H4 (cell line): ENCODE data around the gene SOCS3. TPM values are rescaled to one million over a fixed set of nuclear protein-coding genes. Genes with fewer than 3 reads are reported as not detected.

Experiments
- DNase-seq: peaks from one replicate; pipeline ENCODE4 v3.0.0-alpha.2; 2015; ENCODE audit warnings: low spot score
- total RNA-seq: library from RNA; depleted of rRNA; stranded (reverse); fragments of >200 nt; shearing (Covaris generic); gene quantifications from 2 replicates; pipeline ENCODE4 v1.2.3, GENCODE V29; 2014

The SOCS3 gene
- total RNA-seq, 1 experiment from 2014 or later = 29.2 TPM

DNA sequence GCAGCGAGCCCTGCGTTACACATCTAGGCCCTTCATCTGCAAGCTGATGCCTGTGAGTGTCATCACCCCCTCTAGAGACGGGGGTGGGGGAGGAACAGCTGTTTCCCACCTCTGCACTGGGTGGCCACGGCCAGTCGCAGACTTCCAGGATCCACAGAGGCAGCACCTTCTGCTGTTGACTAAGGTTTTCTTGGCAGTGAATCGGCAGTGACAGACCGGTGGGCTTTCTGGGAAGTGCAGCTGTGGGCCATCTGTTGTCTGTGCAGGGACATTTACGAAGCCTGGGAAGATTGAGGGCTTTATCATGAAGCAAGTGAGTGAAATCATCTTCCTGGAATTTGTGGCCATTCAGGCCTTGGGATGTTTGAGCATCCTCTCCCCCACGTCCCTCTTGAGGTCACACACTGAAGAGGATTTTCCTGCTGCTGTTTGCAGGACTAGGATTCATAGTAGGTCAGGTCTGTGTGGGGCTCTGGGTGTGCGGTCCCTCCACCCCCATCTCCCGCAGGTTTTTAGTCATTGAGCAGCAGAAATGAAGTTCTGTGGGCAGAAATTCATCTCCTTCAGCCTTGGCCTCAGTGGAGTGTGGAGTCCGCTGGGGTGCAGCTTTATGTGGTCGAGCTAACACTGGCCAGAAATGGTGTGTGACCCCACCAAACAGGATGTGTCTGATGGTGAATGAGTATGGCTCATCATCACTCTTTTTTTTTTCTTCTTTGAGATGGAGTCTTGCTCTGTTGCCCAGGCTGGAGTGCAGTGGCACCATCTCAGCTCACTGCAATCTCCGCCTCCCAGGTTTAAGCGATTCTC is 30.6 kb upstream of the SOCS3 start:
- peak; percentile 75 for DNase-seq

DNA sequence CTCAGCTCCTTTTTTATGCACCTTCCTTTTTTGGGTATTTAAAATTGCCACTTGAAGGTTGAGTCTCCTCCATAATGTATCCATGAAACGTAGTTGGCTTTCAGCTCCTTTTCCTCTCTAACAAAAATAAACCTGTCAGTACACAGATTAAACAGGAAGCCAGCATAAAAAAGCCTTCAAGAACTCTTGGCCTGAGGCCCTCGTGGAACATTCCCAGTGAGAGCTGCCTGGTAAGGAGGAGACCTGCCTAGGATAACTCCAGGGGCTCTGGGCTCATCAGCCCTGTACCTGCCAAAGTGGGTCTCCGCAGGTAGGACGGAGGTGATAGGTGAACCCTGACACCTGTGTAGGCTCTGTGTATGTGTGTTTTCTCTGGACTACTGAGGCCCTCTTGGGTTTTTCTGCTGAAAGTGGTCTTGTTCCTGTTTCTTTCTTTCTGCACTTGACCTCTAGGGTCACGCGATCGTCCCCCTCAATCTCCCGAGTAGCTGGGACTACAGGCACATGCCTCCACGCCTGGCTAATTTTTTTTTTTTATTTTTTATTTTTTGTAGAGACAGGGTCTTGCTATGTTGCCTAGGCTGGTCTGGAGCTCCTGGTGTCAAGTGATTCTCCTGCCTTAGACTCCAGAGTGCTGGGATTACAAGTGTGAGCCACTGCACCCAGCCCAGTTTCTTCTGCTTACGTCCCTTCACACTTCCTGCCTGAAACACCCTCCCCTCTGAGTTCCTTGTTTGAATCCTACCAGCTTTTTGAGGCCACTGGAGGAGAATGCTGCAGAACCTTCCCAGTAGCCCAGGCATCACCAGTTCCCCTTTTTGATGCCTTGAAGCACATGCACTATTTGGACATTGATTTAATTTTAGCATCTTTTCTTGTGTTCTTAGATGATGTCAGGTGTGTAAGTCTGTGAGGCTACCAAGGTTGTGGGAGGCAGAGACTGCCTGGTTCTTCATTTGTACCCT is 28.4 kb upstream of the SOCS3 start:
- no peak for DNase-seq

DNA sequence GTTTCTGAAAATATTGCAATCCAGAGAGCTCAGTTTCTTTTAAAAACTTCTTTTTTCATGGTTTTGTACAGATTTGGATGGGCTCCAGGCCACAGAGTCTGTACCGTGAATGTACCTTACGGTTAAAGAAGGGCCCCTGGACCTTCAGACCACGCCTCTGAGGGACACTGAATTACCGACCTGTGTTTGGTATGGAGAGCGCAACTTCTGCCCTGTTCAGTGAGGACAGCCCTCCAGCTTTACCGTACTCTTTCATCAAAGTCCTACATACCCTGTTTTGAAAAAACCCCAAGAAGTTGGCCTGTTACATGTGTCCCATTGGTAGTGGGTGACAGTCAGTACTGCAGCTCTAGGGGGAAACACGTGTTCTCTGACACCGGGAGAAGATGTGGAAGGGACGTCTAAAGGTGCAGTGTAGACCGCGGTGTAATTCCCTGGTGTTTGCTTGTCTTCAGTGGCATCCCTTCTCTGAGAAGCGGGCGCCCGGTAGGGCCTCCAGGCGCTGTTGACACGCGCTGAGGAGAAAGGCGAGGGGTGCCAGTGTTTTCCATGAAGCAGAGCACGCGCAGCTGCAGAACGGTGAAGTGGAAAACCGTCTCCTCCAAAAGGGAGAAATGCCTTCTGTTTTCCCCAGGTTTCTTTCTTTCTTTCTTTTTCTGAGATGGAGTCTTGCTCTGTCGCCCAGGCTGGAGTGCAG is 24.8 kb upstream of the SOCS3 start:
- DNase-seq = no peak

DNA sequence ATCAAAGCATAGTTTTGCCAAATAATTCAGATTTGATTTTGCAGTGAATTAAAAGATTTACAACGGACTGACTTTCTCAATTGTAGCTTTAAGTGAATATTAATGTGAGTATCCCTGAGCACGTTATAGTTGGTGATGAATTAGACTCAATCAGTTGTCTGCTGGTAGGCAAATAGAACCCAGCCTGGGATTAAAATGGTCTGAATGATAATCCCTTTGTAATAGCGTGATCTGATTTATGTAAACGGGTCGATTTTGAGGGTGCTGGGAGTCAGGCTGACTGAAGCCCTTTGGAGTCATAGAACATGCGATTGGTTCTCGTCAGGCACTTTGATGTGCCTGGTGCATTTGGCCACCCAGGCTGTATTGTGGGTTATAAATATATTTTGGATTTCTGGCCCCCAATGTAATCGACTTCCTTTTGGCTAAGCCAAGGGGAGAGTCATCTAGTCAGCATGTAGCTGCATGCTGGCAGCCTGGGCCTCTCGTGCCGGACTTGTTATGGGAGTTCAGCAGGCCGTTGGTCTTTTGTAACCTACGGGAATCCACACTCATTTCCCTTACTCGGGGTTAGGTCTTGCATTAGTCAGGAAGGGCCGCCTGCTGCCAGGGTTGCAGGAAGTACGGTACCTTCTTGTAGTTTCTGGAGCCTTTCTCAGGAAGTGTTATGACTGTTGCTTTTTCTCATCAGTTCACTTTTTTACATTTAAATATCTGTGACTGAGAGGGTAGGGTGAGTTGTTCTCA is 24.0 kb upstream of the SOCS3 start:
- no peak for DNase-seq

DNA sequence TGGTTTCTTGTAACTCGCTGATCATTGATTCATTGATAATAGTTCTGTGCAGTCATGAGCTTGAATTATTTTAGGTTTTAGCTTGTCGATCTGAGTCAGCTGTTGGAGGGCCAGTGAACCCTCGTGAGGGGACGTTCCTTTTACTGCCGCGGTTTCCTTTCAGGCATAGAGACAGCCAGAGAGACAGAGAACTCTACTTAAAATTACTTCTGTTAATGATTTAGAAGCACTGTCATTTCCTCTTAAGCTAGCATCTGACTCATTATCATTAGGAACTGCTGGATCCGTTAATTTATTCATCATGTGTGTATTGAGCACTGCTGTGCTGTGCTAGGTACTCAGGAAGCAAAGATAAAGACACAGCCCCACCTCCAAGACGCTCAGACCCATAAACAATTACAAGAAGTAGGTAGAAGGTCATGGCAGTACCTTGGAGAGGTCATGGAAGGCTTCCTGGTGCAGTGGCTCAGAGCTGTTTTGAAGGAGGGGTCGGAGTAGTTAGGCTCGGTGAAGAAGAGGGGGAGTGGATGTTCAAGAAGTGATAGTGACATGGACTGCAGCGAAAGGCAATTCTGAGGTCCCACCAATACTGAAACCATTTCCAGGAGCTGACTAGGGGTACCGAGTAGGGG is 21.8 kb upstream of the SOCS3 start:
- no peak for DNase-seq

DNA sequence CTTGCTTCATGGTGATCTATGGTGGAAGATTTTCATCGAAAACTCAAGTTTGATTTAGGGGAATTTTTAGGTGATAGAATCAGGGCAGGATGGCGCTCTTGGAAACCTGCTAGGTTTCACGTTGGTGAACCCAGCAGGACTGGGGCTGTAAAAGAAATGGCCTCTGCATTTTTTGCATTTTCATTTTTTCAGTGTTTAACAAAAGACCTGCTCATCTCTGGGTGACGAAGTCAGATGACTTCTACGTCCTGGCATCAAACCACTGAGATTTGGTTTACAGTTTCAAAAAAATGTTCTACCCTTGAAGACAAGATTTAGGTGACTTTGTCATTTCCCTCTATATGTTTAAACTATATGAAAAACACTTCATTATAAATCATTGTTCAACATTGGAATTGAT is 20.5 kb upstream of the SOCS3 start:
- DNase-seq = no peak

DNA sequence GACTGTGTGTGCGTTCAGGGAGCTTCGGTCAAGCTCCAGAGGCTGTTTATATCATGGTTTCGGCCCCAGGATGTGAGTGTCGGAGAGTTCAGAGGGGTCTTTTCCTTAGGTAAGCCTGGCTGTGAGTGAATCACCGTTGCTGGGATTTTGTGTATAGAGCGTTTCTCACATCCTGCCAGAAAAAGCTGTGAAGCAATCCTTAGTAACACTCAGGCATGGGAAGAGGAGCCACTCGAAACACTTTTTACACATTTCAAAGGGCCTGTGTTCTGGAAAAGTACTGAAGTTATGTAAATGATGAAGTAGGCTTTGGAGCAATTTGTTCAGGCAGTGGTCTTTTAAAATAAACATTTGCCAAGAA is 19.2 kb upstream of the SOCS3 start:
- DNase-seq = no peak

DNA sequence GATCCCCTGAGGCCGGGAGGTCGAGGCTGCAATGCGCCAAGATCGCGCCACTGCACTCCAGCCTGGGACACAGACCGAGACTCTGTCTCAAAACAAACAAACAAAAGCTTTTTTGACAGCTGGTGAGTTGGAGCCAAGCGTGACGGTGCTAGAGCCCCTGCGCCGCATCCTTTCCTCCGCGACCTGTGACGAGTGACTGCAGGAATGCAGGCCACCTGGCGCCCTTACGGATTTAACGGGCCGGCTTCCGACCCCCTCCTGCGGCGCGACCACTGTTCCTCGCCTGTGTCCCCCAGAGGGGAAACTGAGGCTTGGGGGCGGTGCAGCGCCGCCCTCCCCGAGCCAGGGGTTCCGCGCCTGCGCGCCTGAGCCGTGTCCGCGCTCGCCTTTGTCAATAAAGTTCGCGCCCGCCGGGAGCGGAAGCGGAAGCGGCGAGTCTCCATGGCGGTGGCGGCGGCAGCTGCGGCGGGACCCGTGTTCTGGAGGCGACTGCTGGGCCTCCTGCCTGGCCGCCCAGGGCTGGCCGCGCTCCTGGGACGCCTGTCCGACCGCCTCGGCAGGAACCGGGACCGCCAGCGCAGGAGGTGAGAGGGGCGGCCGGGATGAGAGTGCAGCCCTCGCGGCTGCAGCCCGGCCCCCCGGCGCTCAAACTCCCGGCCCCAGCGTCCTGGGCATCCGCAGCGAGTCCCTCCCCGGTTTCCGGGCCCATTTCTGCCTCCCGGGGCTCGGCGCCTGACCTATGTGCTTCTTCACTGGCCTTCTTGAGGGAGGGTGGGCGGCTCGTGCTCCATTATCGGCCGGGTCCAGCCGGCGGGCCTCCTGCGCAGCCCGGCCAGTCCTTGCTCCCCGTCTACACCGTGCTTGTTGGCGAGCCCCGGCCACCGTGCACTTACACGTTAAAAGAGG is 18.6 kb upstream of the SOCS3 start, which contains the start of gene PGS1:
Gene PGS1, plus strand, starts transcription at position 425 of the 906 bp plus-strand sequence. Its CDS starts 17 bp downstream, at position 442.
- peak; percentile 59 for DNase-seq

DNA sequence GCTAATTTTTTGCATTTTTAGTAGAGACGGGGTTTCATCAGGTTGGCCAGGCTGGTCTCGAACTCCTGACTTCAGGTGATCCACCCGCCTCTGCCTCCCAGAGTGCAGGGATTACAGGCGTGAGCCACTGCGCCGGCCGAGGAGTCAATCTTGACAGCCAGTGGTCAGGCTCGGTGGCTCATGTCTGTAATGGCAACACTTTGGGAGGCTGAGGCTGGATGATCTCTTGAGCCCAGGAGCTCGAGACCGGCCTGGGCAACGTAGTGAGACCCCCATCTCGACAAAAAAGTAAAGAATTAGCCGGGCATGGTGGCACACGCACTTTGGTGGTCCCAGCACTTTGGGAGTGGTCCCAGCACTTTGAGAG is 18.0 kb upstream of the SOCS3 start:
- no peak for DNase-seq

DNA sequence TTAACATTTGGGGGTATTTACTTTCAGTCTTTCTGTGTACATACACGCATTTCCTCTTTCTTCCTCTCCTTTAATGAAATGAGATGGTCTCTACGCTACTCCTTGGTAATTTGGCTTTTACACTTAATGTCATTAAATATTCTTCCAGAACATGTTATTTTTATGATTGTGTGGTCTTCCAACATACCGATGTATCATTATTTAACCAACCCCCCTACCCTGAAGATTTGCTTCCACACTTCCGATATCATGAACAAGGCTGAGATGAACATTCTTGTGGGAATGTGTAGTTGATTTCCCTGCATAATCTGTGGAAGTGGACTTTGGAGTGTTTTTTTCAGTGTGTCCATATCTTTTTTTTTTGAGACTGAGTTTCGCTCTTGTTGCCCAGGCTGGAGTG is 16.3 kb upstream of the SOCS3 start:
- DNase-seq = no peak

DNA sequence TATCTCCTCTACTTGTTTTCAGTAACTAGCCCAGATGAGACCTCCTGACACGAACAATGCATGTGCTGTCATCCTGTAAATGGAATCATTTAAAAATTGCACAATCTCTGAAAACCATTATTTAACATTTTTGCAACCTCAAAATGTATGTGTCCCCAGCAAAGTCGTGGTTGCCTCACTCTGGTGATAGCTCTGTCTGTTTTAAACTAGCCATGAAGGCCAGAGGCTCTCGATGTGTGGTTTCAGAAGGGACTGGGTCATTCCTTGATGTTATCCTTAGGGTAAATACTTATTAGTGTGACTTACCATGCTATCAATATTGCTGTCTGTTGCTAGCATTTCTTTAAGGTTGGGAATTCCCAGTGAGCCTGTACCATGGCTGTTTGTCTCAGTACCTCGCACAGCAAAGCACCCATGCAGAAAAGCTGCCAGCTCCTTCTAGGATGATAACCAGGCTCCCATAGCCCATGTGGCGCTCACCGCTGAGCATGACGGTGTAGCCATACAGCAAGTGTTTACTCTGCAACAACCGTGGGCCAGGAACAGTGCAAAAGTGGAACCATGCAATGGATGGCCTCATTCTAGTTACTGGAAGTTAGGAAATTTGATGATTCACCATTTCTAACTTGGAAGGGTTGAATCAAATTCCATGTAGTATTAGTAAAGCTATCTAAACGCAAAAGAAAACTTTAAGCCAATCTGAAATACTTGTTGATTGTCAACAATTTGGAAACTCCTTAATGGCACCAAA is 15.7 kb upstream of the SOCS3 start:
- peak; percentile 86 for DNase-seq

DNA sequence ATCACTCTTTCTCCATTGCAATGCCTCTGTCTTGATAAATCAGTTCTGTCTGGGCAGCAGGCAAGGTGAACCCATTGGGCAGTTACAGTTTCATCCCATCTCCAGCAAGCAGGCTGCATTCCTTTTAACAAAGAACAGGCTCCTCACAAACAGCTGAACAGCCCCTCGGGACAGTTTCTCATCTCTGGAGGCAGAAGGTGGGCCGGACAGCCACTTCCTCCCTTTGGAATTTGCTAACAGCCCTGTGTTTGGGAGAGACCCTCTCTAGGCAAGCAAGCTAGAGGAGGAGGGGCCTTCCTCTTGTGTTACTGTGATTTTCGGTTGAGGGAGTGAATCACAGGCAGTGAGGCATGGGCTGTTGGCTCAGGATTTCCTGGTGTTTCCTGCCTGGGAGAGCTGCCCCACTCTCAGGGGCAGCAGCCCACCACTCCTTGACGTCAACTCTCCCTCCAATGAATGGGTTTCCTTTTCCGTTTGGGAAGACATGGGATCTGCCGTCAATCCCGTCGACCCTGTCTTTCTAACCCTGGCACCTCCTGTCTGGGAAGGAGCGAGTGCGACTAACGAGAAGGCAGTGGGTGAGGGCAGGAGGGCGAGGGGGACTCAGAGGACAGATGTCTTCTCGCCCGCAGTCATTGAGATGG is 14.9 kb upstream of the SOCS3 start:
- no peak for DNase-seq

DNA sequence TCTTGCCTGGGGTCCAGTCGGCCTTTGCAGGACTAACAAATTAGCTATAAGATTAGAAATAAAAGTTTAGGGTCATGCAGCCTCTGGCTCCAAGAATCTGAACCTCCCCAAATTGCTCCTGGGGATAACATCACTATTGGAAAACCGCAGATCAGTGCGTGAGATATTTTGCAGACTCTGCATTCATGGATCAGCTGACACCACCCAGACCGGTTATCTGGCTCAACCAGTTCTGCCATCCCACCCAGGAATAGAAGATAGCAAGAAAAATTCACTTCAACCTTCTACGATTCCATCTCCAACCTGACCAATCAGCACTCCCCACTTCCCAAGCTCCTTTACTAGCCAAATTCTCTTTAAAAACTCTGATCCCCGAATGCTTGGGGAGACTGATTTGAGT is 14.3 kb upstream of the SOCS3 start:
- no peak for DNase-seq

DNA sequence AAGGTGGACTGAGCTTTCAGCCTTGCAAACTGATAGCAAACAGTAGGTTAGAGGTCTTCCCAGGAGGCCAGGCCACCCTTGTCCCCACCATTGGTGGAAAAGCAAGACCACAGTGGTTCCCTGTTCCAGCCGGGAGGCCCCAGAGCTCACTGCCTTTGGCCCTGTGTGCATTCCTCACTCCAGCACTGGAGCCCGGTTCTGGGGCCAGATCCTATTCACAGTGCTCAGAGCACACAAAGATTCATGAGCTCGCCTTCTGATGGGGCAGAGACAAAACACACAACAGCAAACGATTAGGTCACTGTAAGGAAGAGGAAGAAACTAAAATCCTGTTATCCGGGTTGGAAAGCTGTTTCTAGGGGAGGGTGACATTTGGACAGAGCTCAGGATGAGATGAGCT is 13.0 kb upstream of the SOCS3 start:
- no peak for DNase-seq

DNA sequence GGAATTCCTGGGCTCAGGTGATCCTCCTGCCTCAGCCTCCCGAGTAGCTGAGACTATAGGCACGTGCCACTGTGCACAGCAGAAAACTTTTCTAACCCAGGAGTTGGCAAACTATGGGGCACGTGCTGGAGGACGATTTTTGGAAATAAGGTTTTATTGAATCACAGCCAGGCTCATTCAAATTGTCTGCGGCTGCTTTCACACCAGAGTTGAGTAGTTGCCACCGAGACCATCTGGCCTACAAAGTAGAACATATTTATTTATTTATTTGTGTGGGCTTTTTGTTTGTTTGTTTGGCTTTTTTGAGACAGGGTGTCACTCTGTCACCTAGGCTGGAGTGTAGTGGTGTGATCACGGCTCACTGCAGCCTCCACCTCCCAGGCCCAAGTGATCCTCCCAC is 11.2 kb upstream of the SOCS3 start:
- no peak for DNase-seq

DNA sequence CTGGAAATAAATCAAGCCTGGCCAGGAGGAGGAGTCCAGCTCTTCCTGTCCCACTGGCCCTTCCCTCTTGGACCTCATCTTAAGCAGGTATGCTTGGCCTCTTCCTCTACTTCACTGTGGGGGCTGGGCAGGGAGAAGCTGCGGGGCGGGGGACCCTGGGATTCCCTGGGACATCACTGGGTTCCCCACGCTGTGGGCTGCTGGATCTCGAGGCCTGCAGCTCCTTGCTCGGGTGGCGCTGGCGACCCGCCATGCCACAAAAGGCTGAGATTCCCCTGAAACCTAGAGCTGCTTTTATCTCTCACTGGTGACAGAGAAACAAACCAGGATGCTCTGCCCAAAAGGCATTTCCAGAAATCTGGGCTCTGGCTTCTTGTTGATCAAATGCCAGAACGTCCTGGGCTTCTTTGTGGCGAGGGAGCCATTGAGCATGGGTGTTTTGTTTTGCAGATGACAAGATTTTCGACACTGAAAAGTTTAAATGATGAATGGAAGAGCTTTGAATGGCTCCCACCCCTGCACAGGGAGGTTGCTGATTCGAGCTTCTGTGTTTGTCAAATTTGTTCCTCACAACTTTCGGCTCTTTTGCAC is 10.0 kb upstream of the SOCS3 start:
- DNase-seq = no peak

DNA sequence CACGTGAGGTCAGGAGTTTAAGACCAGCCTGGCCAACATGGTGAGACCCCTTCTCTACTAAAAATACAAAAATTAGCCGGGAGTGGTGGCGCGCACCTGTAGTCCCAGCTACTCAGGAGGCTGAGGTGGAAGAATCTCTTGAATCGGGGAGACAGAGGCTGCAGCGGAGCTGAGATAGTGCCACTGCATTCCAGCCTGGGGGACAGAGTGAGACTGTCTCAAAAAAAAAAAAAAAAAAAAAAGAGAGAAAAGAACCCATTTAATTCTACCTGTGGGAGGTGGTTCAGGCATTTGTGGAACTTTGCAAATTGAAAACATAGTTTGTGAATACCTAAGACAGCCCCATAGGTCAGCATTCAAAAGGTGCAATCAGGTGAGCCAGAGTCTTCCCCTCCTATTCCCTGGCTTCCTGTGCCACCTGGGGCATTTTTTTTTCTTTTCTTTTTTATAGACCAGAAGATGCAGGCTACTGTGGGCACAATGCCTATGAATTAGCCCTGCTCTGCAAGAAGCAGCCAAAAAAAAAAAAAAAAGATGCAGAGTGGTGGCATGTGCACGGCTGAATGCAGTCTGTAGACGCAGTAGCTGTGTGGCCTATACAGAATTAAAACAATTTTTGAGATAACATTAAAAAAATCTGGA is 9.1 kb upstream of the SOCS3 start:
- no peak for DNase-seq

DNA sequence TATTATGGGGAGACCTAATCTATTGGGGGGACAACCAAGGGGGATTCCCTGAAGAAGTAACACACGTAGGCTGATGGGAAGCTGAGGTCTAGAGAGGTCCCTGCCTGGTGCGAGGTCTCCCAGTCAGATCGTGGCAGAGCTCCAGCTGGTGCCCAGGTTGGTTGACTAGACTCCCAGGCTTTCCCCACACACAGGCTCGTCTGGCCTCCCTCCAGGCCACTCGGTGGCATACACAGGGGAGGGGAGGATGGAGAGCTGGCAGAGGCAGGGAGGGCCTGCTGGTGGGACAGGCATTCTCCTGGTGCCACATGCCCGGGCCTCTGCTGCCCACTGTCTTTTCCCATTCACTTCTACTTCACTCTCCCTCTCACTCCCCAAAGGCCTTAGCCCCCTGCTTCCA is 8.5 kb upstream of the SOCS3 start:
- DNase-seq = no peak
